RWPE1 (cell line): Measurements from ENCODE around the gene SRSF7.

Experiments
- CTCF ChIA-PET: fragments of 350-600 bp; sonication (Branson Sonifier 250); formaldehyde crosslinking; extraction: SDS; loops from one replicate; lab custom pipeline; 2021; lab: Yijun Ruan, JAX
- POLR2A ChIA-PET: fragments of 400-600 bp; formaldehyde crosslinking; extraction: SDS; loops from one replicate; lab custom pipeline; 2020; ENCODE audit warnings: antibody characterized with exemption; ENCODE audit not compliant: low non-redundant PET; lab: Yijun Ruan, JAX
- DNase-seq: peaks from one replicate; pipeline ENCODE4 v3.0.0; 2012; ENCODE audit warnings: low spot score
- H3K27ac ChIP-seq: fragments of 450-650 bp; 2 replicates; pipeline ENCODE4 v1.5.1; 2017
- TF ChIP-seq, protein P1 (sequence below): fragments of 450-650 bp; conservative IDR thresholded peaks from 2 replicates; pipeline ENCODE4 v1.5.1; 2017; ENCODE audit warnings: low read depth, mild to moderate bottlenecking

The SRSF7 gene

DNA sequence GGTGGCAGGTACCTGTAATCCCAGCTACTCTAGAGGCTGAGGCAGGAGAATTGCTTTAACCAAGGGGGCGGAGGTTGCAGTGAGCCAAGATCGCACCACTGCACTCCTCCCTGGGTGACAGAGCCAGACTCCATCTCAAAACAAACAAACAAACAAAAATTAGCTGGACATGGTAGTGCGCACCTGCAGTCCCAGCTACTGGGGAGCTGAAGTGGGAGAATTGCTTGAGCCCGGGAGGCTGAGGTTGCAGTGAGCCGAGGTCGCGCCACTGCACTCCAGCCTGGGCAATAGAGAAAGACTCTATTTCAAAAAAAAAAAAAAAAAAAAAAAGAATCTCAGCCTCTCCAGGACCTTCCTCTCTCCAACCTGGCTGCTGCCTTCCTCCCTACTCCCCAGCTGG lies 20.1 kb downstream of the SRSF7 start:
- H3K27ac ChIP-seq = no peak overlapping the region
- no peak for DNase-seq
- TF ChIP-seq, protein P1, sequence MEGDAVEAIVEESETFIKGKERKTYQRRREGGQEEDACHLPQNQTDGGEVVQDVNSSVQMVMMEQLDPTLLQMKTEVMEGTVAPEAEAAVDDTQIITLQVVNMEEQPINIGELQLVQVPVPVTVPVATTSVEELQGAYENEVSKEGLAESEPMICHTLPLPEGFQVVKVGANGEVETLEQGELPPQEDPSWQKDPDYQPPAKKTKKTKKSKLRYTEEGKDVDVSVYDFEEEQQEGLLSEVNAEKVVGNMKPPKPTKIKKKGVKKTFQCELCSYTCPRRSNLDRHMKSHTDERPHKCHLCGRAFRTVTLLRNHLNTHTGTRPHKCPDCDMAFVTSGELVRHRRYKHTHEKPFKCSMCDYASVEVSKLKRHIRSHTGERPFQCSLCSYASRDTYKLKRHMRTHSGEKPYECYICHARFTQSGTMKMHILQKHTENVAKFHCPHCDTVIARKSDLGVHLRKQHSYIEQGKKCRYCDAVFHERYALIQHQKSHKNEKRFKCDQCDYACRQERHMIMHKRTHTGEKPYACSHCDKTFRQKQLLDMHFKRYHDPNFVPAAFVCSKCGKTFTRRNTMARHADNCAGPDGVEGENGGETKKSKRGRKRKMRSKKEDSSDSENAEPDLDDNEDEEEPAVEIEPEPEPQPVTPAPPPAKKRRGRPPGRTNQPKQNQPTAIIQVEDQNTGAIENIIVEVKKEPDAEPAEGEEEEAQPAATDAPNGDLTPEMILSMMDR = no peak
- ChIA-PET POLR2A (no interaction called here), CTCF (no interaction called here)

DNA sequence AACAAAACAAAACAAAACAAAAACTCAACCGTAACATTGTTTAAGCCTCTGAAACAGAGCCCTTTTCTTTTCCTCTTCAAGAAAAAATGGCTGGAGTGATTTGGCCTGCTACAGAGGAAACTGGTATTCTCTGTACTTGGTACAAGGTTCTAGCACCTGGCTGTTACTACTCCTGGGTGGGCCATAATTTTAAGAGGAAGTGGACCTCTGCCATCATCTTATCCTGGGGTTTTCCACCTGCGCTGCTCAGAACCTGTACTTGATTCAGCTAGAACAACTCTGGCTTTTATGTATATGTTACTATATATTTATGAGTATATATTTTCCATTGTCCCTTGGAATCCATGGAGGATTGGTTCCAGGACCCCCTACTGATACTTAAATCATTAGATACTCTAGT lies 22.5 kb downstream of the SRSF7 start:
- DNase-seq = no peak
- ChIA-PET CTCF (interaction anchor here (0.6 to 1.5 kb wide), 3 partner anchors 147 to 501 kb away, joined by 3 to 8 read pairs (median 7); no protein-coding TSS in a partner anchor), POLR2A (no interaction called here)
- H3K27ac ChIP-seq = no peak overlapping the region
- TF ChIP-seq, protein P1 = no peak

DNA sequence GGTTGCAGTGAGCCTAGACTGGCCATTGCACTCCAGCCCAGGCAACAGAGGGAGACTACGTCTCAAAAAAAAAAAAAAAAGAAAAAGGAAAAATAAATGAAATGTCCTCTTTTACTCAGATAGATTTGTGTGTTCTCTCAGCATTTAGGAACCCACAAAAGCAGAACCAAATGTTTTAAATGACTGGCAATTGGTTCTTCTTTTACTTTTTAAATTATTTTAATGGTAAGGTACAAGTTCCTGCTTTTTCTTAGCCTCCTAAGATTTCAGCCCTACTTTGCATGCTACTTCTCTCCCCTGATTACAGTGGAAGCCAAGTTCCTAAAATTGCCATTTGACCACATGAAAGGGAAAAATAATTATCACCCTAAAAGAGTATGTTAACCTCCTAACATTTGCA lies 23.5 kb downstream of the SRSF7 start:
- DNase-seq = no peak
- H3K27ac ChIP-seq = no peak overlapping the region
- ChIA-PET CTCF (no interaction called here), POLR2A (no interaction called here)
- TF ChIP-seq, protein P1 = no peak

DNA sequence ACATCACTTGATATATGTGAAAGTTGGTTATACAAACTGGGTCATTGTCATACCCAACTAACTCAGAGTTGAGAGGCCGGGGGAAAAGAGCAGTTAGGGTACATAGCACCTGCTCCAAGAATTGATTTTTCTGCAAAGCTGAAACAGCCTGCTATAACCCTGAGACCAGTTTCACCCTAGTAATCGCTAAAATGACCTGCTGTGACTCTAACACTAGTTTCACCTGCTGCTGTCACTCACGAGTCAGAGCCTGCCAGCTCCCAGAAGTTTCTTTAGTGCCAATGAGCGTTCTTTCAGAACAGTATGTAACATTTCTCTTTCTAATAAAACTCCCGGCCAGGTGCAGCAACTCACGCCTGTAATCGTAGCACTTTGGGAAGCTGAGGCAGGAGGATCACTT lies 28.0 kb downstream of the SRSF7 start:
- TF ChIP-seq, protein P1 = no peak
- no peak overlapping the region for H3K27ac ChIP-seq
- CTCF ChIA-PET = interaction anchor here (0.6 to 0.9 kb wide), 2 partner anchors 17 to 141 kb away, joined by 3 to 5 read pairs; no protein-coding TSS in a partner anchor
- DNase-seq = no peak
- POLR2A ChIA-PET = no interaction called here

DNA sequence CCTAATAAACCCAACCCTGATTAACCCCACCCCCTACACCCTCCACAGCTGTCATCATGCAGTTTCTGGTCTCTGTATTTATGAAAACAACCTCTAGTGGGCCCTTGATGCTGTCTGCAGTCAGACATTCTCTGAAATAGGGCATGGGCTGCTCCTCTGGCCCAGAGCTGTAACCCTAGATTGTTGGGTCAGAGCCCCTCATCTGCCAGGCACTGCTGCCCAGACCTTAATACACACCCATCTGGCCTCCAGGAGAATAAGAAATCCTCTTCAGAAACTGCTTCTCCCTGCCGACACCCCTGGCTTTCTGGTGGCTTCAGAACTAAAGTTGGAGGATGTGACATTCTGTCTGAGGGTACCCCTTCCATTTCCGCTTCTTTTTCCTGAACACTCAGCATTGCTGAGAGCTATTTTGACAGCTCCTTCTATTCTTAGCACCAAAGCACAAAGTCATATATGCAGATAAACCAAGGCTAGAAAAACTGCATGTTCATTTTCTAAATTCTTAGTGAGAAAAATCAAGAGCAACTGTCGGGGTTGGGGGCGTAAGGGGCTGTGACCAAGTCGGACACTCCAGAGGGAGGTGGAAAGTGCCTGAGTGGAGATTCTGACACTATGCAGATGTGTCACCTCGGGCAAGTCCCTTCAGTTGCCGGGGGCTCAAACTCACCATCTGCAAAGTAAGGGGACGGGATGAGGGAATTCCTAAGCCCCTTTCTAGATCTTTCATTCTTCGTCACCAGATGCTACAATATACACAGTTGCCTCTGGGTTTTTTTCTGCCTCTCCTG lies 28.7 kb downstream of the SRSF7 start:
- ChIA-PET CTCF (no interaction called here), POLR2A (no interaction called here)
- no peak overlapping the region for H3K27ac ChIP-seq
- no peak for DNase-seq
- TF ChIP-seq, protein P1 = no peak

DNA sequence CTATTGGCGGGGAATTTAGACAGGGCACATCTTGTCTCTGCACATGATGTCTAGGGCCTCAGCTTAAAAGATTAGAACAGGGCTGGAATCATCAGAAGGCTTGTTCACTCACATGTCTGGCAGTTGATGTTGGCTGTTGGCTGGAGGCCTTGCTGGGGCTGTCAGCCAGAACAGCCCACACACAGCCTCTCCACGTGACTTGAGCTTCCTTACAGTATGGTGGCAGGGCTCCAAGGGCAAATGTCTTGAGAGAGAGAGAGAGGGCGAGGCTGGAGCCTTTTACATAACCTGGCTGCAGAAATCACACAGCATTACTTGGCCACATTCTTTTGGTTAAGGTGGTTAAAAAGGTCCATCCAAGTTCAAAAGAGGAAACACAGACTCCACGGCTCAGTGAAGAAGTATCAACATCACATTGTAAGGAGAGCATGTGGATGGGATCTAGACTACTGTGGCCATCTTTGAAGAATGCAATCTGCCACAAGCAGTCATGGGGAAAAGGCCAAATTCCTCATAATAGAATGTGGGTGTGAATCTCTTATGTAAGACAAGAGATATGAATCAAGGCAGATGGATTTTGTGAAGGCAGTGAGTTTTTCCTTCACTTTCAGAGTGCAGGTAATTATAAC lies 30.4 kb downstream of the SRSF7 start:
- POLR2A ChIA-PET = interaction anchor here (0.7 kb wide), 1 partner anchor 23 kb away, joined by 5 read pairs; no protein-coding TSS in a partner anchor

More for the DNA sequence above, 30.4 kb downstream of the SRSF7 start:
- TF ChIP-seq, protein P1 = no peak
- peak overlapping the region; percentile 80 for H3K27ac ChIP-seq
- CTCF ChIA-PET = no interaction called here
- peak; percentile 53 for DNase-seq
